Breast epithelium (tissue), 4 donors: ENCODE measurements around the gene TPD52L1. TPM values are rescaled to one million over a fixed set of nuclear protein-coding genes. Genes with fewer than 3 reads are reported as not detected.
A peak's percentile ranks its signal among the peaks of the same experiment; 100 is the strongest.

Experiments used
- DNase-seq, 2 donors: peaks; one replicate each; pipeline ENCODE4 v3.0.0-alpha.2; 2019; ENCODE audit warnings: low spot score in 2 of 2
- H3K27ac ChIP-seq, 2 donors: fragments of 200-600 bp; sonication (generic) in 1 of 2; one replicate each; pipeline ENCODE4 v1.5.1; 2016 to 2019; ENCODE audit warnings: mild to moderate bottlenecking in 1 of 2
- H3K27me3 ChIP-seq, 2 donors: fragments of 200-600 bp; sonication (generic) in 1 of 2; one replicate each; pipeline versions ENCODE4 v1.5.1 to v1.6.0; 2017 to 2019; ENCODE audit warnings: control low read depth in 1 of 2, mild to moderate bottlenecking in 1 of 2
- H3K36me3 ChIP-seq: fragments of 200-600 bp; one replicate; pipeline ENCODE4 v1.5.1; 2019
- H3K4me1 ChIP-seq, 2 donors: fragments of 200-600 bp; sonication (generic); one replicate each; pipeline ENCODE4 v1.5.1; 2016 to 2019; ENCODE audit warnings: control low read depth in 1 of 2
- H3K4me3 ChIP-seq, 3 donors: fragments of 200-600 bp; sonication (generic); 1 replicate in 2 of 3; 2 replicates in 1 of 3; pipeline ENCODE4 v1.5.1; 2016 to 2019; ENCODE audit warnings: mild to moderate bottlenecking in 3 of 3, moderate library complexity in 2 of 3
- H3K9me3 ChIP-seq, 2 donors: fragments of 200-600 bp; sonication (generic) in 1 of 2; one replicate each; pipeline ENCODE4 v1.5.1; 2016 to 2019; ENCODE audit warnings: control low read depth in 1 of 2
- POLR2A ChIP-seq: fragments of 450-650 bp; IDR thresholded peaks from one replicate; pipeline ENCODE4 v1.6.1; 2016; ENCODE audit warnings: antibody characterized with exemption, mild to moderate bottlenecking, moderate library complexity
- POLR2AphosphoS5 ChIP-seq, 3 donors: sonication (generic); formaldehyde crosslinking; IDR thresholded peaks; one replicate each; pipeline ENCODE4 v1.6.1; 2017; ENCODE audit warnings: antibody characterized with exemption in 3 of 3
- intact Hi-C: fragments of 100-400 bp; cut with DNase I; formaldehyde crosslinking; loops from one replicate; pipeline ENCODE4 v1.15.1; 2023; ENCODE audit warnings: low total_unique reads
- total RNA-seq, 3 donors: library from RNA; depleted of rRNA; stranded (reverse); fragments of >200 nt; gene quantifications; one replicate each; pipeline ENCODE4 v1.1.0, GENCODE V29; 2016
- TF ChIP-seq, protein P1 (sequence below), 3 donors: fragments of 450-650 bp; IDR thresholded peaks; one replicate each; pipeline ENCODE4 v1.5.1; 2016 to 2017; ENCODE audit warnings: antibody characterized with exemption in 3 of 3, mild to moderate bottlenecking in 3 of 3, moderate library complexity in 3 of 3

TPD52L1 gene
- total RNA-seq, 3 donors from 2014 or later: 27.2 to 266 (median 81.3) TPM

DNA sequence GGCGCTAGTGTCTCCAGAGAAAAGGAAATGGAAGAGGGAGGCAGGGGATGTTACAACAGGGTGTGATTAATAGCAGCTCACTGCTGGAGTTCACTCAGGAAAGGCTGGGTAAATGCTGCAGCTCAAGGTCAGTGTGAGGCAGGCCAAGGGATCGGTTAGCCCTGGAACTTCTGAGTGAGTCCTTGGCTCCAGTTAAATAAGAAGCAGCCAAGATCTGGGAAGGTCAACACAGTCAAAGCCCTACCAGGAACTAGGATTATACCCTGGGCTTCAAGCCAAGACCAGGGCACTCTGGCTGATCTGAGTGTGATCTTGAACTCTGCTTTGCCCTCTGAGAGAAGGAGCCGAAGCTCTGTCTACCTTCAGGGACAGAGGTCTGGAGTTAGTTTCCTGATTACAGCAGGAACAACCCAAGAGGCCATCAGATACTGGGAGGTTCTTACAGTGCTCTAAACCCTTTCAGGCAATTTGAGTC is 44.3 kb downstream of the TPD52L1 start:
- H3K4me3 ChIP-seq: no peak overlapping the region
- H3K4me1 ChIP-seq: peaks cover 0 to 22% of the 10 kb centered on the region in 2 donors
- H3K27ac ChIP-seq: peak overlapping the region; percentile 65 to 72
- TF ChIP-seq POLR2A: no peak
- peak in 2 of 3 donors; percentile 35 to 62 for TF ChIP-seq POLR2AphosphoS5 (IDR thresholded peaks at IDR 0.05)
- TF ChIP-seq, protein P1, sequence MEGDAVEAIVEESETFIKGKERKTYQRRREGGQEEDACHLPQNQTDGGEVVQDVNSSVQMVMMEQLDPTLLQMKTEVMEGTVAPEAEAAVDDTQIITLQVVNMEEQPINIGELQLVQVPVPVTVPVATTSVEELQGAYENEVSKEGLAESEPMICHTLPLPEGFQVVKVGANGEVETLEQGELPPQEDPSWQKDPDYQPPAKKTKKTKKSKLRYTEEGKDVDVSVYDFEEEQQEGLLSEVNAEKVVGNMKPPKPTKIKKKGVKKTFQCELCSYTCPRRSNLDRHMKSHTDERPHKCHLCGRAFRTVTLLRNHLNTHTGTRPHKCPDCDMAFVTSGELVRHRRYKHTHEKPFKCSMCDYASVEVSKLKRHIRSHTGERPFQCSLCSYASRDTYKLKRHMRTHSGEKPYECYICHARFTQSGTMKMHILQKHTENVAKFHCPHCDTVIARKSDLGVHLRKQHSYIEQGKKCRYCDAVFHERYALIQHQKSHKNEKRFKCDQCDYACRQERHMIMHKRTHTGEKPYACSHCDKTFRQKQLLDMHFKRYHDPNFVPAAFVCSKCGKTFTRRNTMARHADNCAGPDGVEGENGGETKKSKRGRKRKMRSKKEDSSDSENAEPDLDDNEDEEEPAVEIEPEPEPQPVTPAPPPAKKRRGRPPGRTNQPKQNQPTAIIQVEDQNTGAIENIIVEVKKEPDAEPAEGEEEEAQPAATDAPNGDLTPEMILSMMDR (IDR thresholded peaks at IDR 0.05): no peak
- H3K9me3 ChIP-seq: no peaks in the 10 kb centered on the region
- no peaks in the 10 kb centered on the region for H3K27me3 ChIP-seq
- intact Hi-C loops: no loop called here
- peak; percentile 46 to 64 for DNase-seq
- H3K36me3 ChIP-seq: no peaks in the 10 kb centered on the region

DNA sequence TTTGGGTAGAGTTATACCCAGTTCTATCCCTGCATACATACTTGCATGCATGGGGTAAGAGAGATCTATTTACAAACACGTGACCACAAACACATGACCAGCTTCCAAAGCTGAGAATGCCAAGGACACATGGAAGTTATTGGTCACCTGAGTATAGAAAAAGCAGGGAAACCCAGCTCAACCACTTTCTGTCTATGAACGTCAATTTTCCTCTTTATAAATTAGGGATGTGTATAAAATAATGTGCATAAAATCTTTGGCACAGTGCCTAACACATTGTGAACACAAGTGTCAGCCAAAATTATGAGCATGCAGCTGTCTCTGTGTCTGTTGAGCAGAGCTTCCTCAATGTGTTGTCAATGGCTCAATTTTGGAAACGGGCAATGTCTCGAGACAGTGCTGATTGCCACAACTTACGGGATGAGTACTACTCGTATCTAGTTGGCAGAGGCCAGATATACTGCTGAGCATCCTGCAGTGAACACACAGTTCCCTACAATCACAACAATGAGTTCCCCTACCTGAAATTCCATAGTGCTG is 44.9 kb downstream of the TPD52L1 start:
- Histone ChIP-seq H3K4me1 (peaks cover 0 to 22% of the 10 kb centered on the region in 2 donors), H3K36me3 (no peaks in the 10 kb centered on the region), H3K27ac (peak overlapping the region; percentile 65 to 72), H3K27me3 (no peaks in the 10 kb centered on the region), H3K4me3 (no peak overlapping the region), H3K9me3 (no peaks in the 10 kb centered on the region)
- no peak for DNase-seq
- intact Hi-C loops: no loop called here
- TF ChIP-seq, protein P1 (IDR thresholded peaks at IDR 0.05): no peak
- TF ChIP-seq POLR2A: no peak
- TF ChIP-seq POLR2AphosphoS5 (IDR thresholded peaks at IDR 0.05): no peak

DNA sequence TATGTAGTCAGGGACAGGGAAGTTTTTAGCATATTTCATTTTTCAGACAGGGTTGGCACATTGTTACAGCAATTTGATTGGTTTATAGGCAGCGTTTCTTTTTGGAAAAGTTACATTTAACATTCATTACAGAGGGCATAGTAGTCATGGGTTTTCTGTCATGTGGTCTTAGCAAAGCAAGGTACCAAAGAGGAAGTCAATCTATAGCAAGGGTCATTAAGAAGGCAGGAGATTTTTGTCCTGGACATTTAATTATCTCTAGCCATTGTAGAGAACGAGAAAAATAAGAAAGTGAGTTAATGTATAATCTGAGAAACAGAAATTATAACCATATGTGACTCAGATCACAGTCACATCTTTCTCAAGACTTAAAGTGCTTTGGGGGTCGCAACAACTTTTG is 47.4 kb downstream of the TPD52L1 start:
- Histone ChIP-seq H3K27me3 (no peaks in the 10 kb centered on the region), H3K4me1 (peaks cover 0 to 18% of the 10 kb centered on the region in 2 donors), H3K36me3 (no peaks in the 10 kb centered on the region), H3K27ac (no peak overlapping the region), H3K9me3 (no peaks in the 10 kb centered on the region), H3K4me3 (no peak overlapping the region)
- TF ChIP-seq, protein P1 (IDR thresholded peaks at IDR 0.05): no peak
- TF ChIP-seq POLR2AphosphoS5 (IDR thresholded peaks at IDR 0.05): no peak
- intact Hi-C loops: no loop called here
- DNase-seq: no peak

DNA sequence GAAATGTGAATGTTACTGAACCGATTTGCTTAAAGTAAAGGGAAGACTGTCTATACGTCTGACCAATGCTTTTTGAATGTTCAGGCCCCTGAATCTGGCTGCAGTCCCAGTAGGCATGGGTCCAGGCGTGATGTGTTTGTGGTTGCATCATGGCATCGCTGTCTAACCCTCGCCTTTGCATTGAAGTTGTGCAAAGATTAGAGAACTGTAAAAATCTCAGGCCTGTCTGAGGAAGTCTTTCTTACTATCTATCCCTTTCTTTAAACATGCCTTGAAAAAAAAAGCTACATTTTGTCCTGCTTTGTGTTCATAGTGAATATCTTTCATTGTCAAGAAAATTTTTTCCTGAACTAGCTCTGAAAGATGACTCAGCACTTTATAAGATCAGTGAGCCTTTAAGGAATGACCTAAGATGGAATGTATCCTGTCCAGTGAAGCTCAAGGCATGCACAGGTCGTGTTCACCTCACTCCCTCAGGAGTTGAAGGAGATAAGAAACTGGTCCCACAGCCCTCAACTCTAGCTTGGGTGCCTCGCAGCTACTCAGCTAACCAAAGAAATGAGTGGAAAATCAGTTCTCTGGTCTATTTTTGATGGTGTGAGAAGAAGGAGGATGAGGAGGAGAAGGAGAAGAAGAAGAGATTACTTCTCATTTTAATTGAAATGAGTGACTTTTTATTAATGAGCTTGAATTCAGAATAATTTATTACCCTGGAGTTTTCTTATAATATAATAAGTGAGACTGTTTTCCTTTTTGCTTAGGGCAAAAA is 48.6 kb downstream of the TPD52L1 start:
- peak overlapping the region in 1 of 2 donors; percentile 14 for H3K27ac ChIP-seq
- H3K9me3 ChIP-seq: no peaks in the 10 kb centered on the region
- no peak for TF ChIP-seq POLR2A
- intact Hi-C loops: no loop called here
- peaks cover 0 to 12% of the 10 kb centered on the region in 2 donors for H3K4me1 ChIP-seq
- H3K36me3 ChIP-seq: no peaks in the 10 kb centered on the region
- H3K27me3 ChIP-seq: no peaks in the 10 kb centered on the region
- no peak for DNase-seq
- H3K4me3 ChIP-seq: no peak overlapping the region

DNA sequence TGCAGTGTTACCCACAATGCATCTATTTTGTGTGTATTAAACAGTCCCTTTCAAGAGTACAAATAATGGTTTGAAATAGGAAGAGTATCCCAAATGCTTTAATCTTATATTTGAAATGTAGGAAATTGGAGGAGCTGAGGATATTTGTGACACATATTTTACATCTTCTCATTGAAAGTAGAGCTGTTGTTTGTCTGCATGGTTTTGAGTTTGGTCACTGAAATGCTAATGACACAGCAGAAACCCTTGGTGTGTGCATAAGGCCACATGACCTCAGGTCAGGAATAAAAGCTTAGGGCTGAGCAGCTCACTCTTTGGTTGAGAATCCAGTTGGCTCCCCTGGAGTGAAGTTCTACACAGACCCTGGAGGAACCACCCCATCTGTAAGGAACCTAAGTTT is 49.8 kb downstream of the TPD52L1 start:
- intact Hi-C loops: no loop called here
- H3K9me3 ChIP-seq: no peaks in the 10 kb centered on the region
- DNase-seq: no peak
- no peak overlapping the region for H3K27ac ChIP-seq
- no peaks in the 10 kb centered on the region for H3K36me3 ChIP-seq
- no peaks in the 10 kb centered on the region for H3K27me3 ChIP-seq
- no peaks in the 10 kb centered on the region for H3K4me1 ChIP-seq
- TF ChIP-seq, protein P1 (IDR thresholded peaks at IDR 0.05): no peak
- TF ChIP-seq POLR2AphosphoS5 (IDR thresholded peaks at IDR 0.05) (no peak), POLR2A (no peak)
- H3K4me3 ChIP-seq: no peak overlapping the region
